NCI-H345 treated with DMSO at 0.1 percent for 48 hours (cell line): ENCODE data around the gene RGS11.
"Not testable (repeated sequence)": the region's sequence is repeated elsewhere in the genome, so short reads cannot be mapped to it uniquely, and the experiment has no call there.

Source experiments
- DNase-seq: peaks from one replicate; lab custom pipeline; 2025; ENCODE audit not compliant: unreplicated experiment; lab: John Stamatoyannopoulos, UW

RGS11 gene

DNA sequence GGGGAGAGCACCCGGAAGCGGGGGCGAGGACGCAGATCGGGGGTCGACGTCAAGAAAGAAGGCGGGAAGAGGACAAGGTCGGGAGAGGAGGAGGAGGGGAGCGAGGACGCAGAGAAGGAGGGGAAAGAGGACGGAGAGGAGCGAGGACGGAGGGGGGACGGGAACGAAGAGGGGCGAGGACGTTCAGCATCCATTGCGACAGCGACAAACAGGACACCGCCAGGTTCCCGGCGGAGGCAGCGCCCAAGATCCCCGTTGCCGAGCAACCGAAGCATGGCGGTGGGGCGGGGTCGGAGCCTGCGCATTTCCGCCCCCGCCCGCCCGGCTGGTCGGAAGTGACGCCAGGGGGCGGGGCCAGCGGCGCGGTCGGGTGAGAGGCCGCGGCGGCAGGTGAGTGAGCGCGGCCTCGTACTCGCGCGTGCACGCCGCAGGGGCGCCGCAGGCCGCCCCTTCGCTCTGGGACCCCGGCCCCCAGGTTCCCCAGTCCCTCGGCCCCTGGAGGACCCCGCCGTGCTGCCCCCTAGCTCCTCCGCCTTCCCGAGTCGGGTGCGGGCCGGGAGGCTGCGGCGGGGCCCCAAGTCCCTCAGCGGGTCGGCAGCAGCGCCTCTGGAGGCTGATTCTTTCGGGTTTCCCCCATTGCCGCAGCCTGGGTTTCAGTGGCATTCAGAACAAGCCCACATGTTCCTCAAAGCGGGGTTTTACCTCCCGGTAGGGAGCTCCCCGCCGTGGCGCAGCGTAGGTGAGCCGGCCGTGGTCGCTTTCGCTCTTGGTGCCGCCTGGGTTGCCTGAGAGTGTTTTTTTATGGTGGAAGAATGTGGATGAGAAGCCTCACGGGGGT lies 41.1 kb downstream of the RGS11 start, which contains the start of gene FAM234A:
FAM234A (plus strand) TSS at position 354 of the 838 bp plus-strand sequence. CDS start 19,593 bp downstream, outside the sequence.
- DNase-seq: peak; percentile 86

DNA sequence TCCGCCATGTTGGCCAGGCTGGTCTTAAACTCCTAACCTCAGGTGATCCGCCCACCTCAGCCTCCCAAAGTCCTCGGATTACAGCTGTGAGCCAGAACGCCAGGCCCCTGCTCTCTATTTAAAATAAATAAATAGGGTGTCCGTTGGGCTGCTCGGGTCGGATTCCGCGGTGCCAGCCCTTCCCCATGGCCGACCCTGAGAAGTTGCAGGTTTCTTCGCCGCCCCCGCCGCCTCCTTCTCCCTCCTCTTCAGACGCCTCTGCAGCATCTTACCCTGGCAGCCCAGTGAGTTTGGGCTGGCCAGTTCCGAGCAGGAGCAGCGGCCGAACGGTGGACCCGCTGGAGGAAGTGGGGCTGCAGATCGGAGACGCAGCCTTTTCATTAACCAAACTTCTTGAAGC lies 44.8 kb downstream of the RGS11 start:
- DNase-seq: no peak

DNA sequence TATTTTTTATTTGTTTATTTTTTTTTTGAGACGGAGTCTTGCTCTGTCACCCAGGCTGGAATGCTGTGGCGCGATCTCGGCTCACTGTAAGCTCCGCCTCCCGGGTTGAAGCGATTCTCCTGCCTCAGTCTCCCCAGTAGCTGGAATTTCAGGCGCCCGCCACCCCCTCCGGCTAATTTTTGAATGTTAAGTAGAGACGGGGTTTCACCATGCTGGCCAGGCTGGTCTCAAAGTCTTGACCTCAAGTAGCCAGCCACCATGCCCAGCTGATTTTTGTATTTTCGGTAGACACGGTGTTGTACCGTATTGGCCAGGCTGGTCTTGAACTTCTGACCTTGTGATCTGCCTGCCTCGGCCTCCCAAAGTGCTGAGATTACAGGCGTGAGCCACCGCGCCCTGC lies 45.4 kb downstream of the RGS11 start:
- DNase-seq: not testable (repeated sequence)

DNA sequence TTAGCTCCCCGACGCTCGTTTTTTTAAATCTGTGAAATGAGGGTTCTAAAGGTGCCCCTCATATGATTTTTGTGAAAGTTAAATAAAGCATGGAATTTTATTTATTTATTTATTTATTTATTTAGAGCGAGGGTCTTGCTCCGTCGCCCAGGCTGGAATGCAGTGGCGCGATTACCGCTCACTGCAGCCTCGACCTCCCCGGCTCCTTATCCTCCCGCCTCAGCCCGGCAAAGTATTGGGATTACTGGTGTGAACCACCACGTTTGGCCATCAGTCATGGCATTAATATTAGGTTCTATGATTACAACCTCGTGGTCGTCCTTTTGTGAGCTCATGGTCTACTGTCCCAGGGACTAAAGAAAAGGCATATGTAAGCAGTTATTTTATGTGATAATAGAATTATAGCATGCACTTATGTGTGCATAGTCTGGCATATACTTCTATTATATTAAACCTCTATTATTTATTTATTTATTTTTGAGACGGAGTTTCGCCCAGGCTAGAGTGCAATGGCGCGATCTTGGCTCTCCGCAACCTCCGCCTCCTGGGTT lies 45.9 kb downstream of the RGS11 start:
- DNase-seq: no peak

GRCh38 chr16:228852-229730 lies 46.7 kb downstream of the RGS11 start, which contains the start of gene LUC7L:
Gene LUC7L (minus strand): TSS chr16:229449. CDS start chr16:229339, 110 bp downstream.
- peak; percentile 87 for DNase-seq

DNA sequence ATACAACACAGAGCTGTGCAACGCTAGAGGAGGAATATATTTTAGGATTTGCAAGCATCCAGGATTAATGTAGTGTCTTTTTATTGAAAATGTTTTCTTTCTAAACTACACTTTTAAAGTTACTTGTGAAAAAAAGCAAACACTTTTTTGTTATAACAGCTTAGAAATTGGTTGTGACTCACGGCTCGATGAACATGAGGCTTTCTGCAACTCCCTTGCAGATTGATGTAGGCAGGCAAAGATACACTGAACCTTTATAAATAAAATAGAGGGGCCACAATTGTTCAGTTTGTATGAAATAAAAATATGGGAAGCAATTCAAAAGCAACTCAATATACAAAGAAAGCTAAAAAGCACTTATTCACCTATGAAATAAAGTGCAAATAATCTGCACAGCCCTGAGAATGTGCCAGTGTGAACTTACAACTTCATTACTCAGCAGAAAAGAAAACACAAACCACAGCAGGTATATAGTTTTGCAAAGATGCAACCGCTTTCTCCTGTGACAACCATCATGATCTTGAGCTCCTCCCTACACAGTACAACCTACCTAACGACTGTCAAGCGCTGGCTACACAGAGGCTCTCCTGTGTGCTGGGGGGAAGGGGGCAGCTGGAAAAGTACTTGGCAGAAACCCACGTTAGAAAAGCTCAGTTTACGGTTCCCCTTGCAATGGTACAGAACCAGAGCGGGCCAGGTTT lies 47.4 kb downstream of the RGS11 start:
- DNase-seq: peak; percentile 23

DNA sequence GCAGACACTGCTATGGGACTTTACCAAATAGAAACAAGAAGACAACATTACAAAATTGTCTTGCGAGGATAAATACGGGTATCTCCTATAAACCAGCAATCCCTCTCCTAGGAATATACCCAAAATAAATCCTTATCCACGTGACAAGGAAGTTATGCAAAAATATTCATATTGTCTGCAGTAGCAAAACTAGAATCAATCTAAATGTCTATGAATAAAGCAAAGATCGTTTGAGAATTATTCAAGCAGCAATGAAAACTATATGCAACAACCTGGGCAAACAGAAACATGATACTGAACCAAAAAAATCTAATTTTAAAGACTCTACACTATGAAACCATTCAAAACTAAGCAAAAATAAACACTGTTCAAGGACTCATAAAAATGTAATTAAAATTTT lies 55.7 kb downstream of the RGS11 start:
- DNase-seq: no peak
